ENCODE results near the gene SLC4A3. TPM values are rescaled to one million over a fixed set of nuclear protein-coding genes. Genes with fewer than 3 reads are reported as not detected.

The SLC4A3 gene
- total and polyA plus RNA-seq, 2 of the 13 experiments (the other 11 are each of a cell fraction or from before 2014, with no cell fraction given) = 0.18 to 0.95 TPM

- TF ChIP-seq, protein P1, sequence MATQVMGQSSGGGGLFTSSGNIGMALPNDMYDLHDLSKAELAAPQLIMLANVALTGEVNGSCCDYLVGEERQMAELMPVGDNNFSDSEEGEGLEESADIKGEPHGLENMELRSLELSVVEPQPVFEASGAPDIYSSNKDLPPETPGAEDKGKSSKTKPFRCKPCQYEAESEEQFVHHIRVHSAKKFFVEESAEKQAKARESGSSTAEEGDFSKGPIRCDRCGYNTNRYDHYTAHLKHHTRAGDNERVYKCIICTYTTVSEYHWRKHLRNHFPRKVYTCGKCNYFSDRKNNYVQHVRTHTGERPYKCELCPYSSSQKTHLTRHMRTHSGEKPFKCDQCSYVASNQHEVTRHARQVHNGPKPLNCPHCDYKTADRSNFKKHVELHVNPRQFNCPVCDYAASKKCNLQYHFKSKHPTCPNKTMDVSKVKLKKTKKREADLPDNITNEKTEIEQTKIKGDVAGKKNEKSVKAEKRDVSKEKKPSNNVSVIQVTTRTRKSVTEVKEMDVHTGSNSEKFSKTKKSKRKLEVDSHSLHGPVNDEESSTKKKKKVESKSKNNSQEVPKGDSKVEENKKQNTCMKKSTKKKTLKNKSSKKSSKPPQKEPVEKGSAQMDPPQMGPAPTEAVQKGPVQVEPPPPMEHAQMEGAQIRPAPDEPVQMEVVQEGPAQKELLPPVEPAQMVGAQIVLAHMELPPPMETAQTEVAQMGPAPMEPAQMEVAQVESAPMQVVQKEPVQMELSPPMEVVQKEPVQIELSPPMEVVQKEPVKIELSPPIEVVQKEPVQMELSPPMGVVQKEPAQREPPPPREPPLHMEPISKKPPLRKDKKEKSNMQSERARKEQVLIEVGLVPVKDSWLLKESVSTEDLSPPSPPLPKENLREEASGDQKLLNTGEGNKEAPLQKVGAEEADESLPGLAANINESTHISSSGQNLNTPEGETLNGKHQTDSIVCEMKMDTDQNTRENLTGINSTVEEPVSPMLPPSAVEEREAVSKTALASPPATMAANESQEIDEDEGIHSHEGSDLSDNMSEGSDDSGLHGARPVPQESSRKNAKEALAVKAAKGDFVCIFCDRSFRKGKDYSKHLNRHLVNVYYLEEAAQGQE (IDR thresholded peaks at IDR 0.05; ENCODE audit: borderline replicate concordance in 1 of 2, low read depth in 1 of 2, low read length in 2 of 2) = peak in 1 of 2 experiments; percentile 81; a peak in 3 of 4 replicates
- TF ChIP-seq ASH2L (IDR thresholded peaks at IDR 0.05; ENCODE audit: insufficient read length, low read depth, low read length) (peak; percentile 96), EED (CRISPR knock-in tag; IDR thresholded peaks at IDR 0.05) (0 out of 2 replicates have a peak, but pooled peaks have one; percentile 15), MBD4 (IDR thresholded peaks at IDR 0.05; ENCODE audit: borderline replicate concordance, low read length) (no peak), ZBTB20 (CRISPR knock-in tag; IDR thresholded peaks at IDR 0.05; ENCODE audit: borderline replicate concordance, low read depth) (peak; percentile 36; the same call in 1 of the 2 replicates), ZNF260 (CRISPR knock-in tag; IDR thresholded peaks at IDR 0.05; ENCODE audit: borderline replicate concordance, low read depth) (no peak), ZBTB7B (CRISPR knock-in tag; IDR thresholded peaks at IDR 0.05) (0 out of 2 replicates have a peak, but pooled peaks have one; percentile 17), DPF2 (CRISPR knock-in tag; IDR thresholded peaks at IDR 0.05; ENCODE audit: borderline replicate concordance, low read depth) (no peak), RFX3 (CRISPR knock-in tag; IDR thresholded peaks at IDR 0.05) (peak; percentile 99), ZNF501 (CRISPR knock-in tag; IDR thresholded peaks at IDR 0.05) (peak; percentile 97), ARID2 (CRISPR knock-in tag; IDR thresholded peaks at IDR 0.05; ENCODE audit: borderline replicate concordance) (no peak), ZNF124 (CRISPR knock-in tag; IDR thresholded peaks at IDR 0.05) (peak; percentile 63; the same call in 1 of the 2 replicates), ZNF414 (CRISPR knock-in tag; IDR thresholded peaks at IDR 0.05) (no peak), ZNF18 (CRISPR knock-in tag; IDR thresholded peaks at IDR 0.05; ENCODE audit: insufficient replicate concordance) (no peak), MTERF4 (CRISPR knock-in tag; IDR thresholded peaks at IDR 0.05) (0 out of 2 replicates have a peak, but pooled peaks have one; percentile 57)
- TF ChIP-seq, protein P2, sequence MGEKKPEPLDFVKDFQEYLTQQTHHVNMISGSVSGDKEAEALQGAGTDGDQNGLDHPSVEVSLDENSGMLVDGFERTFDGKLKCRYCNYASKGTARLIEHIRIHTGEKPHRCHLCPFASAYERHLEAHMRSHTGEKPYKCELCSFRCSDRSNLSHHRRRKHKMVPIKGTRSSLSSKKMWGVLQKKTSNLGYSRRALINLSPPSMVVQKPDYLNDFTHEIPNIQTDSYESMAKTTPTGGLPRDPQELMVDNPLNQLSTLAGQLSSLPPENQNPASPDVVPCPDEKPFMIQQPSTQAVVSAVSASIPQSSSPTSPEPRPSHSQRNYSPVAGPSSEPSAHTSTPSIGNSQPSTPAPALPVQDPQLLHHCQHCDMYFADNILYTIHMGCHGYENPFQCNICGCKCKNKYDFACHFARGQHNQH (CRISPR knock-in tag; IDR thresholded peaks at IDR 0.05) = peak; percentile 59; the same call in 1 of the 2 replicates
Observed at GRCh38 chr2:219597552-219598307, 29.7 kb upstream of the SLC4A3 start, which contains the start of gene STK11IP (continued).
